Mesangial cell (primary cell): ENCODE data around the gene ZBTB11. TPM values are rescaled to one million over a fixed set of nuclear protein-coding genes. Genes with fewer than 3 reads are reported as not detected.

Source experiments
- total RNA-seq: library from RNA; depleted of rRNA; stranded (reverse); fragments of >200 nt; gene quantifications from 2 replicates; pipeline ENCODE4 v1.2.3, GENCODE V29; 2015

Gene ZBTB11, protein sequence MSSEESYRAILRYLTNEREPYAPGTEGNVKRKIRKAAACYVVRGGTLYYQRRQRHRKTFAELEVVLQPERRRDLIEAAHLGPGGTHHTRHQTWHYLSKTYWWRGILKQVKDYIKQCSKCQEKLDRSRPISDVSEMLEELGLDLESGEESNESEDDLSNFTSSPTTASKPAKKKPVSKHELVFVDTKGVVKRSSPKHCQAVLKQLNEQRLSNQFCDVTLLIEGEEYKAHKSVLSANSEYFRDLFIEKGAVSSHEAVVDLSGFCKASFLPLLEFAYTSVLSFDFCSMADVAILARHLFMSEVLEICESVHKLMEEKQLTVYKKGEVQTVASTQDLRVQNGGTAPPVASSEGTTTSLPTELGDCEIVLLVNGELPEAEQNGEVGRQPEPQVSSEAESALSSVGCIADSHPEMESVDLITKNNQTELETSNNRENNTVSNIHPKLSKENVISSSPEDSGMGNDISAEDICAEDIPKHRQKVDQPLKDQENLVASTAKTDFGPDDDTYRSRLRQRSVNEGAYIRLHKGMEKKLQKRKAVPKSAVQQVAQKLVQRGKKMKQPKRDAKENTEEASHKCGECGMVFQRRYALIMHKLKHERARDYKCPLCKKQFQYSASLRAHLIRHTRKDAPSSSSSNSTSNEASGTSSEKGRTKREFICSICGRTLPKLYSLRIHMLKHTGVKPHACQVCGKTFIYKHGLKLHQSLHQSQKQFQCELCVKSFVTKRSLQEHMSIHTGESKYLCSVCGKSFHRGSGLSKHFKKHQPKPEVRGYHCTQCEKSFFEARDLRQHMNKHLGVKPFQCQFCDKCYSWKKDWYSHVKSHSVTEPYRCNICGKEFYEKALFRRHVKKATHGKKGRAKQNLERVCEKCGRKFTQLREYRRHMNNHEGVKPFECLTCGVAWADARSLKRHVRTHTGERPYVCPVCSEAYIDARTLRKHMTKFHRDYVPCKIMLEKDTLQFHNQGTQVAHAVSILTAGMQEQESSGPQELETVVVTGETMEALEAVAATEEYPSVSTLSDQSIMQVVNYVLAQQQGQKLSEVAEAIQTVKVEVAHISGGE
- total RNA-seq, result 8.1 and 12.4 TPM in 2 replicates

DNA sequence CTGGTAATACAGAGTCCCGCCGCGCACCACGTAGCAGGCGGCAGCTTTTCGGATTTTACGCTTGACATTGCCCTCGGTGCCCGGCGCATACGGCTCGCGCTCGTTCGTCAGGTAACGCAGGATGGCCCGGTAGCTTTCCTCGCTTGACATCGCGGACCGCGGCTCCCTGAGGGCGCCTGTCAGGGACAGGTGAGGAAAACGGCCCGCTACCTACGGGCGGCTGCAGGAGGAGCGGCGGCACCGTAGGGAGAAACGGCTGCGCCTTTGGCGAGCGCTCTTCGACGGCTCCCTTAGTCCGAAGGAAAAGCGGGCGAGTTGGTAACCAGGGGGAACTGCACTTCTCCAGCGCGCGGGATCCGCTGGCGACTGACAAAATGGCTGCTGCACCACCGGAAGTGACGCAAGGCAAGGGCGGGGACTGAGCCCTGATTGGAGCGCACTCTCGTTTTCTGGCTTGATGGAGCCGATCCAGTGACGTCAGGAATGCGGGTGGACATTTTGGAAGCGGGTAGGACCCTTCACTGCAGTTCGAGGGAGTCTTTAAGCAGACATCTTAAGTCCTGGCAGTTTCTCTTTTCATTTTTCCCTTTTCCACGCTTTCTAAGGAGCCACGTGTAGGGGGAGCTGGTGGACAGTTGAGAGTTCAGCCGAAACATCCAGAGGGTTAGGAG is at the start of gene ZBTB11:
Gene ZBTB11, minus strand, starts transcription at position 368 of the 671 bp plus-strand sequence. Its CDS starts 218 bp downstream, at position 150.

DNA sequence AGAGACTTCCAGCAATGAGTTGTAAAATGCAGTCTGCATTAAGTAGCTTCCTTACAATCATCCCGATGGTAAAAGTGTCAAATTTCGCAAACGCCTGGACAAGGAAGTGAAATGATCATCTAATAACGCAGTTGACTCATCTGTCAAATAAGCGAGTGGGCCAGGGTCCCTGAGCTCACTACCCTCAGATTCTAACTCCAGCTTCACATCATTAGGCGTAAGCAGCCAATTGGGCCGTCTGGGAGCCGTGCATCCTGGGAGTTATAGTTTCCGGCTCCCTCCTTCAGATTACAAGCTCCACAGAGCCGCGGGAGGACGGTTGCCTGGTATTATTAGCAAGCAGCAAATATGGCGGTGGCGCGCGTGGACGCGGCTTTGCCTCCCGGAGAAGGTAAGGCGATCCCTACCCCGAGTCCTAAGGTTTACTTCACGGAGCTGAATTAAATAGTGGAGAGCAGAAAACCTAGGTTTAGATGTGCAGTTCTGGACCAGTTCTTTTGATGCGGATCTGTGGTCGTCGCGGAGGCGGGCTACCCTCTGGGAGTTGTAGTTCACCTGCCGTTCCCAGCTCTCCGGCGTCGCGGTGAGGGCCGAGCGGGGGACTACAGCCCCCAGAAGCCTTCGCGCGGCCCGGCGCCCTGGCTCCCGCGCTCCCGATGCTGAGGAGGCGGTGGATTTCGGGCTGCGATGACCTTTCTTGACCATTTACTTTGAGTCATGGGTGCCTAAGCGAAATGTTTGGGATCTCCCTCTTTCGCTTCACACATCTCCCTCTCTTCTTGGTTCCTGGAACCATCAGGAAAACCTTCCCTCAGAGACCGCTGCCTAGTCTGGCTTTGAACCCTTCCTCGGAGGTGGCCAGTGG is 47.6 kb upstream of the ZBTB11 start, which contains the start of gene CEP97:
Gene CEP97, plus strand, starts transcription at position 286 of the 865 bp plus-strand sequence. Its CDS starts 63 bp downstream, at position 349.

Other genes with a start within 250 kb of the ZBTB11 start
- gene SENP7, start 163.9 kb downstream of the ZBTB11 start, total RNA-seq, result 3.6 and 4.9 TPM in 2 replicates
- 14.1 and 19.7 TPM in 2 replicates for gene TRMT10C, start 115.3 kb downstream of the ZBTB11 start, total RNA-seq
- gene PCNP, start 103.0 kb downstream of the ZBTB11 start, total RNA-seq, result 32.5 and 39.6 TPM in 2 replicates
- gene RPL24, start 9.6 kb upstream of the ZBTB11 start, total RNA-seq, result 971 and 1,046 TPM in 2 replicates
- gene CEP97, start 47.5 kb upstream of the ZBTB11 start, total RNA-seq, result 4.9 and 8.5 TPM in 2 replicates
- 11.6 and 14.7 TPM in 2 replicates for gene NXPE3, start 102.1 kb upstream of the ZBTB11 start, total RNA-seq
- gene NFKBIZ, start 172.4 kb upstream of the ZBTB11 start, total RNA-seq, result 57.4 and 86.2 TPM in 2 replicates